ENCODE data around the gene DNAJC25. TPM values are rescaled to one million over a fixed set of nuclear protein-coding genes. Genes with fewer than 3 reads are reported as not detected.

The DNAJC25 gene
- total RNA-seq, 6 experiments from 2014 or later: 9.6 to 11.5 (median 10.3) TPM

DNA sequence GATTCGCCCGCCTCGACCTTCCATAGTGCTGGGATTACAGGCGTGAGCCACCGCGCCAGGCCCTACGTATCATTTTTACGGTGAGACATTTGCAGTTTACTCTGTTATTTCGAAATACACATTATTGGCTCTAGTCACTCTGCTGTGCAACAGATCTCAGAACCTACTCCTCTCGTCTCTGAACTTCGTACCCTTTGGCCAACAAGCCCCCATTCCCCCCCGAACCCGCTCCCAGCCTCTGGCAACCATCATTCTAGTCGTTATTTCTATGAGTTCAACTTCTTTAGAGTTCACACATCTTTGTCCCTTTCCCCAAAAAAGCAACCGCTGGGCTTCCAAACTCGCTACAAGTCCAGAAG, 32.4 kb upstream of the DNAJC25 start:
- TF ChIP-seq, protein P1, sequence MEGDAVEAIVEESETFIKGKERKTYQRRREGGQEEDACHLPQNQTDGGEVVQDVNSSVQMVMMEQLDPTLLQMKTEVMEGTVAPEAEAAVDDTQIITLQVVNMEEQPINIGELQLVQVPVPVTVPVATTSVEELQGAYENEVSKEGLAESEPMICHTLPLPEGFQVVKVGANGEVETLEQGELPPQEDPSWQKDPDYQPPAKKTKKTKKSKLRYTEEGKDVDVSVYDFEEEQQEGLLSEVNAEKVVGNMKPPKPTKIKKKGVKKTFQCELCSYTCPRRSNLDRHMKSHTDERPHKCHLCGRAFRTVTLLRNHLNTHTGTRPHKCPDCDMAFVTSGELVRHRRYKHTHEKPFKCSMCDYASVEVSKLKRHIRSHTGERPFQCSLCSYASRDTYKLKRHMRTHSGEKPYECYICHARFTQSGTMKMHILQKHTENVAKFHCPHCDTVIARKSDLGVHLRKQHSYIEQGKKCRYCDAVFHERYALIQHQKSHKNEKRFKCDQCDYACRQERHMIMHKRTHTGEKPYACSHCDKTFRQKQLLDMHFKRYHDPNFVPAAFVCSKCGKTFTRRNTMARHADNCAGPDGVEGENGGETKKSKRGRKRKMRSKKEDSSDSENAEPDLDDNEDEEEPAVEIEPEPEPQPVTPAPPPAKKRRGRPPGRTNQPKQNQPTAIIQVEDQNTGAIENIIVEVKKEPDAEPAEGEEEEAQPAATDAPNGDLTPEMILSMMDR (IDR thresholded peaks at IDR 0.05): no peak
- no peaks in the 10 kb centered on the region for H3K9me3 Mint-ChIP-seq
- DNase-seq: peak; percentile 42

DNA sequence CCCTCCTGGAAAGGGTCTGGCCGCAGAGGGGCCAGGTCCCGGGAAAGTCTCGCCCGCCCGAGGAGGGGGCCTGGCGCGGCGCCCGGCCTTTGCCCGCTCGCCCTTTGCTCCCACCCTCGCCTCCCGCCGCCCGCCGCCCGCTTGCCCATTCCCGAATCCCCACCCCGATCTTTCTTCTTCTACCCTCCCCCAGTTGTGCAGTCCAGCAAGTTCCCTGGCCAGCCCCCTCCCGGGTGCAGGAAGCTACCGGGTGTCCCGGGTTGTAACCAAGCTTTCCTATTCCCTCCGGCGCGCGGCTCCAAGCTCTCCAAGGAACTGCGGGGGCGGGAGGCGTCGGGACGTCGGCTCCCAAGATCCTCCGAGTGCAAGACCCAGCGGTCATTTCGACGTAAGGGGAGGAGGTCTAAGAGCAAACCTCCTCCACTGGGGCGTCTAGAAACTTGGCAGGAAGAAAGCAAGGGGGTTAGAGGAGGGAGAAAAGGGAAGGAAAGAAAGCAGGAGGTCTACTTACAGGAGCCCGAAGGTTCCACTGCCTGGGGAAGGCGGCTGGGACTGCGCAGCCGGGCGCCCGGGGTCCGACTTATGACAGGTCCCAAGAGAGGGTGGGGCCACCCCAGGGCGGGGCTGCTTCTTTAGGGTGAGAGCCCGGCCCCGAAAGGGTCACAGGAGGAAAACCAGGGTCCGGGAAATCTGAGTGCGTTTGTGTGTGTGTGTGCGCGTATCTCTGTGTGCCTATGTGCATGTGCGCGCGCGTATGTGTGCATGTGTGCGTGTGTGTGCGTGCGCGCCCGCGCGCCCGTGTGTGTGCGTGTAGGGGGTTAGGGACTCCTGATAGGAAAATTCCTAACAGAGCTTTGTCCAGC, 31.8 kb upstream of the DNAJC25 start, which contains the start of gene PTGR1:
Gene PTGR1 (minus strand): TSS at position 556 of the 863 bp plus-strand sequence. CDS start 2,225 bp downstream, outside the sequence.
- peak within 1 kb of the TSS; percentile 95 for H3K4me3 Mint-ChIP-seq
- TF ChIP-seq, protein P1 (IDR thresholded peaks at IDR 0.05): no peak
- H3K27me3 Mint-ChIP-seq (ENCODE audit: insufficient read depth): peaks cover 4% of the 10 kb centered on the region; the same call in 1 of the 2 replicates
- H3K27ac Mint-ChIP-seq: peak within 1 kb of the TSS; percentile 94
- H3K4me1 Mint-ChIP-seq (ENCODE audit: low read depth): peaks cover 48% of the 10 kb centered on the region
- peaks cover 9% of the 10 kb centered on the region; the same call in 1 of the 2 replicates for H3K36me3 Mint-ChIP-seq (ENCODE audit: low read depth)
- DNase-seq: peak; percentile 79
- no peaks in the 10 kb centered on the region for H3K9me3 Mint-ChIP-seq

More for the DNA sequence above, 32.4 kb upstream of the DNAJC25 start:
- Mint-ChIP-seq H3K27me3 (ENCODE audit: insufficient read depth) (peaks cover 4% of the 10 kb centered on the region; the same call in 1 of the 2 replicates), H3K27ac (peak overlapping the region; percentile 94), H3K36me3 (ENCODE audit: low read depth) (peaks cover 14% of the 10 kb centered on the region; the same call in 1 of the 2 replicates), H3K4me3 (peak overlapping the region; percentile 95), H3K4me1 (ENCODE audit: low read depth) (peaks cover 48% of the 10 kb centered on the region)

DNA sequence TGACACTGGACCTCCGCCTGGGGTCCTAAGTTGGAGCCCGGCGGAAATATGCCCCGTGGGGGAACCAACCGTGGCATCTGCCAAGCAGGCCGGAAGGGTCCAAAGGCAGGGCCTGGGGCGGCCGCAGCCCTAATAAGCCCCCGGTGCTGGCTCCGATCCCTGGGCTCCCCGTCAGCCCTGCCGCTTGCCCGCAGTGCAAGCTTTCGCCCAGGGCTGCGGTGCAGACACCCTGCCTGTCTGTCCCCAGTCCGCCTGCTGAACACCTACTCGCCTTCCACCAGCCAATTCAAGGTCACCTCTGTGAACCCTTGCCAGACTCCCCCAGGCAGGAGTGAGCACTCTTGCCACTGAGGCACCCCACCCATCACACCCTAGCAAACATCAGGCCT, 31.2 kb upstream of the DNAJC25 start:
- no peak for DNase-seq
- TF ChIP-seq, protein P1 (IDR thresholded peaks at IDR 0.05): no peak
- peaks cover 9% of the 10 kb centered on the region; the same call in 1 of the 2 replicates for H3K36me3 Mint-ChIP-seq (ENCODE audit: low read depth)
- H3K4me3 Mint-ChIP-seq: peak overlapping the region; percentile 95
- H3K4me1 Mint-ChIP-seq (ENCODE audit: low read depth): peaks cover 48% of the 10 kb centered on the region
- H3K27ac Mint-ChIP-seq: peak overlapping the region; percentile 94
- H3K9me3 Mint-ChIP-seq: no peaks in the 10 kb centered on the region
- H3K27me3 Mint-ChIP-seq (ENCODE audit: insufficient read depth): peaks cover 4% of the 10 kb centered on the region; the same call in 1 of the 2 replicates

DNA sequence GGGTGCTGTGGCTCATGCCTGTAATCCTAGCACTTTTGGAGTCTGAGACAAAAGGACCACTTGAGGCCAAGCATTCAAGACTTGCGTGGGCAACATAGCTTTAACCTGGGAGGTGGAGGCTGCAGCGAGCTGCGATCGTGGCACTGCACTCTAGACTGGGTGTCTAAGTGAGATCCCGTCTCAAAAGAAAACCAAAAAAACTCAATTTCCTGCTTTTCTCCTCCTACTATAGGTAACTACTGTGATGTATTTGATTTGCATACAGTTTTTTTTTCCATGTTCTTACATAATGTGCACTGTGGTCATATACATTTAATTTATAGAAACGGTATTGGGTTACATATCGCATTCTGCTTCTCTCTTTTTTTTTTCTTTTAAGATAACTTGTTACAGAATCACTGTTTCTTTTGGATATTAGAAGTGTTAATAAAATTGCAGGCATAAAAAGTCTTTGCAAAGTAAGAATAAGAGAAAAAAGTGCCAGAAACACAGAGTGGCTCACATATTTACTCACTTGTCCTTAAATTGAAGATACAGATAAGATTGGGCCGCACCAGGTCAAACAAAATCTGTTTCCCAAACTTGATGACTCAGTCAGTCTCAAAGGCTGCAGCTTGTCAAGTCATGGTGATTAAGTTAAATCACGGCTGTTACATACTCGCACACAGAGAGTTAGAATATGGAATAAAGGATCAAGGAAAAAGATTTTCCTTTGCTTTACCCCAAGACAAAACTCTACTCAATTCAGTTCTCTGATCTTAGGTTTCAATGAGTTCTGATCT, 29.7 kb upstream of the DNAJC25 start:
- Mint-ChIP-seq H3K27me3 (ENCODE audit: insufficient read depth) (peaks cover 4% of the 10 kb centered on the region; the same call in 1 of the 2 replicates), H3K9me3 (no peaks in the 10 kb centered on the region), H3K4me3 (0 out of 2 replicates have a peak overlapping the region, but pooled peaks have one; percentile 15), H3K4me1 (ENCODE audit: low read depth) (peaks cover 48% of the 10 kb centered on the region), H3K27ac (peak overlapping the region; percentile 74), H3K36me3 (ENCODE audit: low read depth) (peaks cover 9% of the 10 kb centered on the region; the same call in 1 of the 2 replicates)
- TF ChIP-seq, protein P1 (IDR thresholded peaks at IDR 0.05): no peak
- DNase-seq: peak; percentile 55

DNA sequence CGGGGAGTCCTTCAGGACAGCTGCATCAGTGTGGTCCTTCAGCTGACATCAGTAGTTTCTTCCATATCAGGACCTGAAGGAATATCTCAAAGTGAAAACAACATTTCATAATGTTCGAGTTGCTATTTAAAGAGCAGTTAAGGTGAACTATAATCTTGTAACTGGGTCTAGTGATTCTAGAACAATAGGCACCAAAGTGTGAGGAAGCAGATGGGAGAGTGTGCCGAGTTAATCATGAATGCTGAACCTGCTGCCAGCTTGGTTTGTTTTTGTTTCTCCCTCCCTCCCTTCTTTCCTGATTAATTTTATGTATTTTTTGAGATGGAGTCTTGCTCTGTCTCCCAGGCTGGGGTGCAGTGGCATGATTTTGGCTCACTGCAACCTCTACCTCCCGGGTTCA, 28.1 kb upstream of the DNAJC25 start:
- Mint-ChIP-seq H3K27ac (peak overlapping the region; percentile 42), H3K27me3 (ENCODE audit: insufficient read depth) (peaks cover 4% of the 10 kb centered on the region; the same call in 1 of the 2 replicates), H3K9me3 (no peaks in the 10 kb centered on the region), H3K36me3 (ENCODE audit: low read depth) (no peaks in the 10 kb centered on the region), H3K4me1 (ENCODE audit: low read depth) (peaks cover 38% of the 10 kb centered on the region), H3K4me3 (no peak overlapping the region)
- DNase-seq: no peak
- TF ChIP-seq, protein P1 (IDR thresholded peaks at IDR 0.05): no peak
